ENCODE measurements around the gene U2SURP.
"Not testable (repeated sequence)": the region's sequence is repeated elsewhere in the genome, so short reads cannot be mapped to it uniquely, and the experiment has no call there.

DNA sequence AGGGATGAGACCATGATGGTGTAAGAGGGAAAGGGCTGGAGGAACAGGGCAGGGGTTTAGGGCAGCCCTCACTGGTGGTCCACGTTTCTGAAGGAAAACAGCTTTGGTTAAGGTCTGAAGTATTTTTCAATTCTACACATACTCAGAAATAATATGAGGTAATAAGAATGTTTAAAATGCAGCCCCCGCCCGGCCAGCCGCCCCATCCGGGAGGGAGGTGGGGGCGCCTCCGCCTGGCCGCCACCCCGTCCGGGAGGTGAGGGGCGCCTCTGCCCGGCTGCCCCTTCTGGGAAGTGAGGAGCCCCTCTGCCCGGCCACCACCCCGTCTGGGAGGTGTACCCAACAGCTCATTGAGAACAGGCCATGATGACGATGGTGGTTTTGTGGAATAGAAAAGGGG is 72.2 kb downstream of the U2SURP start:
- TF ChIP-seq, protein P1, sequence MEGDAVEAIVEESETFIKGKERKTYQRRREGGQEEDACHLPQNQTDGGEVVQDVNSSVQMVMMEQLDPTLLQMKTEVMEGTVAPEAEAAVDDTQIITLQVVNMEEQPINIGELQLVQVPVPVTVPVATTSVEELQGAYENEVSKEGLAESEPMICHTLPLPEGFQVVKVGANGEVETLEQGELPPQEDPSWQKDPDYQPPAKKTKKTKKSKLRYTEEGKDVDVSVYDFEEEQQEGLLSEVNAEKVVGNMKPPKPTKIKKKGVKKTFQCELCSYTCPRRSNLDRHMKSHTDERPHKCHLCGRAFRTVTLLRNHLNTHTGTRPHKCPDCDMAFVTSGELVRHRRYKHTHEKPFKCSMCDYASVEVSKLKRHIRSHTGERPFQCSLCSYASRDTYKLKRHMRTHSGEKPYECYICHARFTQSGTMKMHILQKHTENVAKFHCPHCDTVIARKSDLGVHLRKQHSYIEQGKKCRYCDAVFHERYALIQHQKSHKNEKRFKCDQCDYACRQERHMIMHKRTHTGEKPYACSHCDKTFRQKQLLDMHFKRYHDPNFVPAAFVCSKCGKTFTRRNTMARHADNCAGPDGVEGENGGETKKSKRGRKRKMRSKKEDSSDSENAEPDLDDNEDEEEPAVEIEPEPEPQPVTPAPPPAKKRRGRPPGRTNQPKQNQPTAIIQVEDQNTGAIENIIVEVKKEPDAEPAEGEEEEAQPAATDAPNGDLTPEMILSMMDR (IDR thresholded peaks at IDR 0.05): not testable (repeated sequence)
- not testable (repeated sequence) for TF ChIP-seq POLR2A (IDR thresholded peaks at IDR 0.05)

Data from body of pancreas (tissue), 4 donors.